Measurements from ENCODE around the gene IQCB1. TPM values are rescaled to one million over a fixed set of nuclear protein-coding genes. Genes with fewer than 3 reads are reported as not detected.

IQCB1 gene
- total and polyA plus RNA-seq, 2 of the 8 experiments (the other 6 are each of a cell fraction or from before 2014, with no cell fraction given): 21.7 to 31.2 TPM

GRCh38 chr3:121821421-121822199 is 13.2 kb downstream of the IQCB1 start:
- Histone ChIP-seq H3K4me3 (ENCODE audit: extremely low read depth in 1 of 4, insufficient read depth in 2 of 4, low read depth in 3 of 4, low read length in 4 of 4) (no peak overlapping the region), H3K18ac (ENCODE audit: extremely low read depth, low read length) (no peak overlapping the region), H3K79me1 (ENCODE audit: low read depth, low read length) (no peaks in the 10 kb centered on the region), H3K14ac (ENCODE audit: insufficient read length) (no peak overlapping the region), H3K56ac (replicated peaks; ENCODE audit: insufficient read length, low read depth, low read length) (no peak overlapping the region), H2BK12ac (ENCODE audit: low read depth, low read length) (no peak overlapping the region), H3K79me2 (ENCODE audit: control insufficient read depth in 1 of 2, insufficient read depth in 2 of 2, low read length in 2 of 2) (peaks cover 0 to 6% of the 10 kb centered on the region in 2 experiments; a peak in 1 of 4 replicates), H3K4me2 (ENCODE audit: insufficient read depth in 1 of 2, low read depth in 2 of 2, low read length in 2 of 2) (no peak overlapping the region), H3K9me3 (ENCODE audit: insufficient read depth in 2 of 2, low read depth in 1 of 2, low read length in 1 of 2) (0 out of 4 replicates have a peak, but pooled peaks cover 0 to 4% of the 10 kb centered on the region in 2 experiments), H3K4ac (replicated peaks; ENCODE audit: insufficient read length, low read depth, low read length) (no peak overlapping the region), H3K9ac (replicated peaks in 1 of 4; ENCODE audit: extremely low read depth in 1 of 4, low read depth in 3 of 4, low read length in 3 of 4) (no peak overlapping the region), H2BK20ac (ENCODE audit: low read length) (no peak overlapping the region), H4K8ac (ENCODE audit: extremely low read depth, insufficient read depth, low read length) (no peak overlapping the region), H2BK5ac (ENCODE audit: low read depth, low read length) (no peak overlapping the region), H3K23ac (ENCODE audit: insufficient read length) (no peak overlapping the region), H3K23me2 (ENCODE audit: low read depth, low read length) (no peaks in the 10 kb centered on the region), H2BK120ac (replicated peaks; ENCODE audit: low read depth, low read length) (no peak overlapping the region), H3K27me3 (replicated peaks in 1 of 4; ENCODE audit: control insufficient read depth in 3 of 4, extremely low read depth in 1 of 4, insufficient read depth in 3 of 4, low read length in 3 of 4) (no peaks in the 10 kb centered on the region), H2AK5ac (ENCODE audit: low read depth, low read length) (no peak overlapping the region), H2BK15ac (ENCODE audit: low read length) (no peak overlapping the region), H2AFZ (ENCODE audit: low read length) (no peak overlapping the region), H3K27ac (ENCODE audit: low read depth, low read length) (no peak overlapping the region), H3K4me1 (replicated peaks in 1 of 4; ENCODE audit: control insufficient read depth in 3 of 4, insufficient read depth in 4 of 4, low read length in 3 of 4) (no peaks in the 10 kb centered on the region), H4K20me1 (replicated peaks in 1 of 2; ENCODE audit: control insufficient read depth in 1 of 2, insufficient read depth in 2 of 2, low read length in 2 of 2) (peaks cover 0 to 2% of the 10 kb centered on the region in 2 experiments), H3K36me3 (ENCODE audit: control insufficient read depth in 2 of 4, insufficient read depth in 4 of 4, low read length in 3 of 4) (peaks cover 5 to 53% (median 29%) of the 10 kb centered on the region in 4 experiments; a peak in 7 of 8 replicates), H4K91ac (replicated peaks; ENCODE audit: insufficient read length, low read length) (no peak overlapping the region), H4K5ac (ENCODE audit: insufficient read length, low read depth, low read length) (no peak overlapping the region)
- no peak for TF ChIP-seq RXRA (IDR thresholded peaks at IDR 0.05; ENCODE audit: insufficient read depth, low read depth, low read length)
- no peak for TF ChIP-seq YY1 (IDR thresholded peaks at IDR 0.05; ENCODE audit: low read depth, low read length)
- TF ChIP-seq, protein P1, sequence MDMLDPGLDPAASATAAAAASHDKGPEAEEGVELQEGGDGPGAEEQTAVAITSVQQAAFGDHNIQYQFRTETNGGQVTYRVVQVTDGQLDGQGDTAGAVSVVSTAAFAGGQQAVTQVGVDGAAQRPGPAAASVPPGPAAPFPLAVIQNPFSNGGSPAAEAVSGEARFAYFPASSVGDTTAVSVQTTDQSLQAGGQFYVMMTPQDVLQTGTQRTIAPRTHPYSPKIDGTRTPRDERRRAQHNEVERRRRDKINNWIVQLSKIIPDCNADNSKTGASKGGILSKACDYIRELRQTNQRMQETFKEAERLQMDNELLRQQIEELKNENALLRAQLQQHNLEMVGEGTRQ (IDR thresholded peaks at IDR 0.05; ENCODE audit: low read length): no peak
- no peak for TF ChIP-seq KDM4A (IDR thresholded peaks at IDR 0.05; ENCODE audit: low read depth, low read length, severe bottlenecking)
- ChIA-PET CTCF (ENCODE audit: partially characterized antibody) (no interaction called here), POLR2A (ENCODE audit: partially characterized antibody) (interaction anchor here (1.0 to 1.3 kb wide), 2 partner anchors 9 to 11 kb away, joined by 3 to 4 read pairs; no protein-coding TSS in a partner anchor)
- 88% methylated on average over 2 of the region's 2 CpGs; no CpG with 5 or more reads in 1 of the 2 experiments for WGBS, 2 experiments (ENCODE audit: extremely low coverage in 1 of 2, insufficient coverage in 1 of 2, insufficient read length in 1 of 2, insufficient replicate concordance in 2 of 2, low coverage in 1 of 2, low lambda C conversion rate in 2 of 2, missing lambda C conversion rate in 1 of 2)
- DNase-seq (ENCODE audit: low read depth in 1 of 2, low spot score in 2 of 2): no peak
- FAIRE-seq: no peak
